ENCODE measurements around the gene SLC2A6.

Gene SLC2A6

GRCh38 chr9:133478851-133479711 is at the start of gene SLC2A6:
Gene SLC2A6 (minus strand): TSS chr9:133479099. CDS start chr9:133479059, 40 bp downstream.
- DNase-seq (ENCODE audit: low spot score), result peak; percentile 79

- DNase-seq (ENCODE audit: low spot score), result no peak
These were observed 49.3 kb upstream of the SLC2A6 start for GRCh38 chr9:133528001-133528875.

GRCh38 chr9:133527444-133527920 is 48.6 kb upstream of the SLC2A6 start:
- no peak for DNase-seq (ENCODE audit: low spot score)

GRCh38 chr9:133526721-133527321 is 47.9 kb upstream of the SLC2A6 start:
- no peak for DNase-seq (ENCODE audit: low spot score)

- no peak for DNase-seq (ENCODE audit: low spot score)
These were observed 46.8 kb upstream of the SLC2A6 start for GRCh38 chr9:133525677-133526076.

- no peak for DNase-seq (ENCODE audit: low spot score)
These were observed 45.9 kb upstream of the SLC2A6 start, which contains the start of gene MYMK for GRCh38 chr9:133524679-133525228. Gene MYMK (minus strand): TSS chr9:133524959. CDS start chr9:133524844, 115 bp downstream.

GRCh38 chr9:133524146-133524545 is 45.2 kb upstream of the SLC2A6 start:
- DNase-seq (ENCODE audit: low spot score), result no peak

GRCh38 chr9:133523106-133523505 is 44.2 kb upstream of the SLC2A6 start:
- no peak for DNase-seq (ENCODE audit: low spot score)

- DNase-seq (ENCODE audit: low spot score), result no peak
These were observed 43.4 kb upstream of the SLC2A6 start for GRCh38 chr9:133522073-133522910.

- DNase-seq (ENCODE audit: low spot score), result no peak
These were observed 42.5 kb upstream of the SLC2A6 start for GRCh38 chr9:133521122-133522072.

- DNase-seq (ENCODE audit: low spot score), result no peak
These were observed 41.4 kb upstream of the SLC2A6 start for GRCh38 chr9:133520121-133520835.

- no peak for DNase-seq (ENCODE audit: low spot score)
These were observed 40.8 kb upstream of the SLC2A6 start for GRCh38 chr9:133519693-133520092.

GRCh38 chr9:133518706-133519449 is 40.0 kb upstream of the SLC2A6 start:
- no peak for DNase-seq (ENCODE audit: low spot score)

- no peak for DNase-seq (ENCODE audit: low spot score)
These were observed 39.3 kb upstream of the SLC2A6 start for GRCh38 chr9:133518200-133518599.

GRCh38 chr9:133517711-133518110 is 38.8 kb upstream of the SLC2A6 start:
- no peak for DNase-seq (ENCODE audit: low spot score)

- no peak for DNase-seq (ENCODE audit: low spot score)
These were observed 38.1 kb upstream of the SLC2A6 start for GRCh38 chr9:133516961-133517350.

GRCh38 chr9:133516256-133516960 is 37.5 kb upstream of the SLC2A6 start:
- no peak for DNase-seq (ENCODE audit: low spot score)

All from CD4-positive, alpha-beta T cell treated with Interleukin-6 at 100 ng/mL for 8 hours (primary cell).